GM12878 (cell line): ENCODE measurements around the gene TSPAN2. TPM values are rescaled to one million over a fixed set of nuclear protein-coding genes. Genes with fewer than 3 reads are reported as not detected.

Source experiments
- BRCA1 ChIP-seq: IDR thresholded peaks from 2 replicates; pipeline ENCODE4 v1.6.1; 2011; ENCODE audit warnings: low read depth, low read length, improper control_type of control experiment
- CEBPZ ChIP-seq: fragments of 150-350 bp; IDR thresholded peaks from 2 replicates; pipeline ENCODE4 v1.6.1; 2016; ENCODE audit warnings: low read depth, low read length
- CUX1 ChIP-seq: IDR thresholded peaks from 2 replicates; pipeline ENCODE4 v1.6.1; 2012; ENCODE audit warnings: improper control_type of control experiment, low read depth, low read length; ENCODE audit not compliant: insufficient replicate concordance
- EGR1 ChIP-seq, 2 experiments: IDR thresholded peaks; 1 replicate in 1 of 2; 2 replicates in 1 of 2; pipeline ENCODE4 v1.6.1; 2011 to 2012; ENCODE audit warnings: low read depth in 2 of 2, low read length in 2 of 2, borderline replicate concordance in 1 of 2, mild to moderate bottlenecking in 1 of 2, moderate library complexity in 1 of 2
- EP300 ChIP-seq, 2 experiments: fragments of 150-350 bp in 1 of 2; IDR thresholded peaks; 2 replicates each; pipeline ENCODE4 v1.6.1; 2011 to 2012; ENCODE audit warnings: low read depth in 2 of 2, low read length in 2 of 2, borderline replicate concordance in 1 of 2, improper control_type of control experiment in 1 of 2, inconsistent platforms in 1 of 2; ENCODE audit not compliant: control insufficient read depth in 1 of 2
- IKZF1 ChIP-seq: fragments of 450-650 bp; conservative IDR thresholded peaks from 2 replicates; pipeline ENCODE4 v1.6.1; 2017; ENCODE audit warnings: antibody characterized with exemption, mild to moderate bottlenecking
- MYC ChIP-seq: IDR thresholded peaks from 2 replicates; pipeline ENCODE4 v1.6.1; 2011; ENCODE audit warnings: mild to moderate bottlenecking, low read length, moderate library complexity, inconsistent platforms; ENCODE audit not compliant: insufficient read depth, insufficient replicate concordance, insufficient read length, severe bottlenecking
- NRF1 ChIP-seq: conservative IDR thresholded peaks from 2 replicates; pipeline ENCODE4 v1.6.1; 2011; ENCODE audit warnings: mild to moderate bottlenecking, low read depth, low read length, improper control_type of control experiment
- RB1 ChIP-seq: fragments of 450-650 bp; formaldehyde crosslinking; IDR thresholded peaks from 2 replicates; pipeline ENCODE4 v1.6.1; 2017; ENCODE audit warnings: mild to moderate bottlenecking, borderline replicate concordance
- RELB ChIP-seq: fragments of 450-650 bp; IDR thresholded peaks from 2 replicates; pipeline ENCODE4 v1.6.1; 2017; ENCODE audit warnings: low read depth, mild to moderate bottlenecking, moderate library complexity
- RUNX3 ChIP-seq: IDR thresholded peaks from 2 replicates; pipeline ENCODE4 v1.6.1; 2012; ENCODE audit warnings: low read length, inconsistent platforms
- SKIL ChIP-seq: fragments of 450-650 bp; IDR thresholded peaks from 2 replicates; pipeline ENCODE4 v1.6.1; 2017; ENCODE audit warnings: mild to moderate bottlenecking, low read depth, inconsistent platforms; ENCODE audit not compliant: poor library complexity, severe bottlenecking
- SMAD1 ChIP-seq: fragments of 450-650 bp; IDR thresholded peaks from 2 replicates; pipeline ENCODE4 v1.6.1; 2018; ENCODE audit warnings: mild to moderate bottlenecking, low read depth; ENCODE audit not compliant: partially characterized antibody
- SP1 ChIP-seq: IDR thresholded peaks from one replicate; pipeline ENCODE4 v1.6.1; 2011; ENCODE audit warnings: low read depth, low read length
- SUZ12 ChIP-seq: fragments of 200-600 bp; sonication (generic); IDR thresholded peaks from one replicate; pipeline ENCODE4 v1.6.1; 2018; ENCODE audit warnings: antibody characterized with exemption, mild to moderate bottlenecking; ENCODE audit not compliant: unreplicated experiment
- TAF1 ChIP-seq: IDR thresholded peaks from 2 replicates; pipeline ENCODE4 v1.6.1; 2011; ENCODE audit warnings: mild to moderate bottlenecking, low read depth, low read length, borderline replicate concordance
- polyA plus RNA-seq, 11 experiments: library from polyadenylated mRNA; depleted of rRNA in 4 of 11; unstranded in 6 of 11; stranded (reverse) in 5 of 11; fragments of >200 nt; fragmentation: Nextera tagmentation in 4 of 11; fragmentation: Illumina TruSeq in 1 of 11; extraction: Ambion mirVana in 4 of 11; extraction: Trizol in 1 of 11; gene quantifications; 1 replicate in 1 of 11; 2 replicates in 10 of 11; pipeline versions ENCODE4 v1.2.1 to v1.2.3, GENCODE V29; 2011 to 2016; ENCODE audit warnings: inconsistent platforms in 2 of 11, missing spikeins in 2 of 11, low read depth in 1 of 11
- total RNA-seq, 4 experiments: library from RNA; depleted of rRNA in 3 of 4; stranded (reverse); fragments of >200 nt in 3 of 4; fragmentation: Illumina TruSeq in 1 of 4; extraction: Trizol in 1 of 4; gene quantifications; 2 replicates each; pipeline versions ENCODE4 v1.2.1 to v1.2.3, GENCODE V29; 2013 to 2021

Gene TSPAN2
- total and polyA plus RNA-seq, 10 of the 15 experiments (the other 5 are each of a cell fraction or from before 2014, with no cell fraction given) = under 0.01 to 0.73 TPM; not detected in 8

GRCh38 chr1:115098979-115099692 is 9.8 kb upstream of the TSPAN2 start (continued):
- TF ChIP-seq SKIL (no peak), IKZF1 (peak; percentile 70), CUX1 (no peak), EP300 (IDR thresholded peaks at IDR 0.05; ENCODE audit: borderline replicate concordance in 1 of 2, control insufficient read depth in 1 of 2, low read depth in 2 of 2, low read length in 2 of 2) (peak in 1 of 2 experiments; percentile 32; a peak in 2 of 4 replicates), SUZ12 (no peak), CEBPZ (no peak), TAF1 (no peak), MYC (no peak), RELB (peak; percentile 42; the same call in 1 of the 2 replicates), NRF1 (no peak), SMAD1 (no peak), EGR1 (IDR thresholded peaks at IDR 0.05; ENCODE audit: borderline replicate concordance in 1 of 2, low read depth in 2 of 2, low read length in 2 of 2) (no peak), RUNX3 (peak; percentile 60), SP1 (peak; percentile 31), RB1 (no peak), BRCA1 (no peak)
